Nephron (organoid): ENCODE measurements around the gene GRIN1.
"Not testable (repeated sequence)": the region's sequence is repeated elsewhere in the genome, so short reads cannot be mapped to it uniquely, and the experiment has no call there.

Experiments used
- H3K27ac Mint-ChIP-seq, 3 experiments: 2 replicates each; pipeline ENCODE4 v1.8.0; 2020; ENCODE audit warnings: mixed read lengths in 3 of 3, mild to moderate bottlenecking in 2 of 3, moderate library complexity in 1 of 3
- H3K27me3 Mint-ChIP-seq: 2 replicates; pipeline ENCODE4 v1.8.0; 2021; ENCODE audit warnings: low read depth, mild to moderate bottlenecking, moderate library complexity, mixed read lengths
- H3K36me3 Mint-ChIP-seq: 2 replicates; pipeline ENCODE4 v1.8.0; 2020; ENCODE audit warnings: low read depth, mixed read lengths
- H3K4me1 Mint-ChIP-seq: 2 replicates; pipeline ENCODE4 v1.8.0; 2020; ENCODE audit warnings: mixed read lengths
- H3K4me3 Mint-ChIP-seq, 3 experiments: 2 replicates each; pipeline ENCODE4 v1.8.0; 2020; ENCODE audit warnings: mild to moderate bottlenecking in 3 of 3, mixed read lengths in 3 of 3, moderate library complexity in 2 of 3
- H3K9me3 Mint-ChIP-seq: 2 replicates; pipeline ENCODE4 v1.8.0; 2020; ENCODE audit warnings: mixed read lengths
- CTCF ChIP-seq, 3 experiments: fragments of 200-600 bp; sonication (generic); IDR thresholded peaks; one replicate each; pipeline ENCODE4 v1.5.0; 2021; ENCODE audit warnings: antibody characterized with exemption in 3 of 3; ENCODE audit not compliant: unreplicated experiment in 3 of 3

Gene GRIN1

GRCh38 chr9:137123468-137123837, 15.5 kb upstream of the GRIN1 start:
- no peaks in the 10 kb centered on the region for H3K9me3 Mint-ChIP-seq
- TF ChIP-seq CTCF (IDR thresholded peaks at IDR 0.05; ENCODE audit: unreplicated experiment in 3 of 3): no peak
- H3K27me3 Mint-ChIP-seq: no peaks in the 10 kb centered on the region
- H3K27ac Mint-ChIP-seq: no peak overlapping the region
- no peak overlapping the region for H3K4me3 Mint-ChIP-seq
- peaks cover 18% of the 10 kb centered on the region for H3K4me1 Mint-ChIP-seq
- H3K36me3 Mint-ChIP-seq: no peaks in the 10 kb centered on the region

- H3K27me3 Mint-ChIP-seq, H3K9me3 Mint-ChIP-seq, H3K4me3 Mint-ChIP-seq, H3K36me3 Mint-ChIP-seq, H3K27ac Mint-ChIP-seq: not testable (repeated sequence)
- H3K4me1 Mint-ChIP-seq: peaks cover 23% of the 10 kb centered on the region
Observed at GRCh38 chr9:137123952-137124462, 14.9 kb upstream of the GRIN1 start.

GRCh38 chr9:137126786-137127185, 12.2 kb upstream of the GRIN1 start:
- Mint-ChIP-seq H3K9me3 (no peaks in the 10 kb centered on the region), H3K27ac (peak overlapping the region in 1 of 3 experiments; percentile 4), H3K4me1 (peaks cover 23% of the 10 kb centered on the region), H3K36me3 (no peaks in the 10 kb centered on the region), H3K4me3 (peak overlapping the region in 2 of 3 experiments; percentile 62 to 89), H3K27me3 (peaks cover 9% of the 10 kb centered on the region)
- TF ChIP-seq CTCF (IDR thresholded peaks at IDR 0.05; ENCODE audit: unreplicated experiment in 3 of 3): no peak

GRCh38 chr9:137127301-137128157, 11.4 kb upstream of the GRIN1 start:
- Mint-ChIP-seq H3K36me3 (no peaks in the 10 kb centered on the region), H3K27me3 (peaks cover 12% of the 10 kb centered on the region), H3K9me3 (no peaks in the 10 kb centered on the region), H3K27ac (peak overlapping the region; percentile 78 to 91 (median 90)), H3K4me1 (peaks cover 23% of the 10 kb centered on the region), H3K4me3 (peak overlapping the region; percentile 86 to 89 (median 89))
- TF ChIP-seq CTCF (IDR thresholded peaks at IDR 0.05; ENCODE audit: unreplicated experiment in 3 of 3): no peak

GRCh38 chr9:137128158-137128861, 10.6 kb upstream of the GRIN1 start:
- TF ChIP-seq CTCF (IDR thresholded peaks at IDR 0.05; ENCODE audit: unreplicated experiment in 3 of 3): no peak
- Mint-ChIP-seq H3K9me3 (peaks cover 3% of the 10 kb centered on the region), H3K27ac (peak overlapping the region; percentile 78 to 91 (median 90)), H3K27me3 (peaks cover 19% of the 10 kb centered on the region), H3K36me3 (no peaks in the 10 kb centered on the region), H3K4me1 (peaks cover 23% of the 10 kb centered on the region), H3K4me3 (peak overlapping the region; percentile 86 to 89 (median 89))

GRCh38 chr9:137128862-137129455, 10.0 kb upstream of the GRIN1 start:
- Mint-ChIP-seq H3K4me3 (peak overlapping the region; percentile 86 to 89 (median 89)), H3K27ac (peak overlapping the region; percentile 78 to 91 (median 90)), H3K9me3 (peaks cover 3% of the 10 kb centered on the region), H3K4me1 (peaks cover 23% of the 10 kb centered on the region), H3K36me3 (no peaks in the 10 kb centered on the region), H3K27me3 (peaks cover 24% of the 10 kb centered on the region)
- TF ChIP-seq CTCF (IDR thresholded peaks at IDR 0.05; ENCODE audit: unreplicated experiment in 3 of 3): no peak
